NCI-H748 (cell line): Measurements from ENCODE around the gene TRIM16.
"Not testable (repeated sequence)": the region's sequence is repeated elsewhere in the genome, so short reads cannot be mapped to it uniquely, and the experiment has no call there.

ENCODE experiments used
- DNase-seq: peaks from one replicate; lab custom pipeline; 2025; ENCODE audit not compliant: unreplicated experiment; lab: John Stamatoyannopoulos, UW

Gene TRIM16

DNA sequence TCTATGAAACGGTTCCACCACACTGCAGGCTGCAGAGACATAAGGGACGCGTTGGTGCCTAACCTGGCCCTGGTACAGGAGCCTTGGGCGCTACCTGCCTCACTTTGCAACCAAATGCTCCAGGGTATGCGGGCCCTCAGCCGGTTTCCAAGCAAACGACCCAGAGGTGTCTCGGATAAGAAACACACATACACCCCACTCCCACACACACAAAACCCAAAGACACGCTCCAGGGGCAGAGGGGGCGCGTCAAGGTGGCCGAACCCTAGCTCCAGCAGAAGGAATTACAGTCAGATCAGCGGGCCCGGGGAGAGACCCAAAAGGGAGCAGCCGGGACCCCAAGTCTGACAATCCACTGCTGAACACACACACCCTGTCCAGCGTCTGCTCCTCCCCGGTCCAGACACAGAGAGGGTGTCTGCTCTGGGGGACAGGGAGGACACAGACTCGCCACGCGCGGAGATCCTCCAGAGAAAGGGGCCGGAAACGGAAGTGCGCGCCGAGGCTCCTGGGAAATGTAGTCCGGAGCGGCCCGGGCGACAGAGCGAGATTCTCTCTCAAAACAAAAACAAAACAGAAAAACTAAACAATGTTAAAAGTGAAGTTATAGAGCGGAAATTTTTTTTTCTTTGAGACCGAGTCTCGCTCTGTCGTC is at the start of gene TRIM16:
TRIM16 (minus strand) TSS at position 488 of the 655 bp plus-strand sequence. CDS start 32,702 bp downstream, outside the sequence.
- DNase-seq, result peak; percentile 70

DNA sequence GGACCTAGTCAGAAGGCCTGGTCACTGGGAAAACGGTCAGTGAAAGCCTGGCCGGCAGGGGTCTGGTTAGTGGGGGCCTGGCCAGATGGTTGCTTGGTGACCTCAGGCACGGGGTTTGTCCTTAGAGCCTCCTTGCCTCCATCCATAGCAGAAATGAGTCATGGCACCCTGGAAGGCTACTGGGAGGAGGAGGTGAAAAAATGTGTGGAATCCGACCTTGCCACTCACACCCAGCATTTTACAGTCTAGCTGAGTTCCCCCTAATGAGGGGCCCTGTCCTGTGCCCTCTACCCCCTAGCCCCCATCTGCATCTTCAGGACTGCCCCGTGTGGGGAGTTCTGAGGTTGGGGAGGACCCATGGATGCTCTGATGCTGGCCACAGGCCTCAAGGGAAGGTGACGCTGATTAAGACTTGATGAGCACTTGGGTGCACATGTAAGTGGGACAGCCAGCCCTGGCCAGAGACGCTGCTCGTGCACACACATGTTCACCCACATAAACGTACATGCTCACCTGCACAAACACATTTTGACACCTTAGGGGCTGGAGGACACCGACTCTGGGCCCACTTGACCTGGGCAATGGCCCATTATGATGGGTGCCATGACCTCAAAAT is 49.2 kb upstream of the TRIM16 start:
- not testable (repeated sequence) for DNase-seq

DNA sequence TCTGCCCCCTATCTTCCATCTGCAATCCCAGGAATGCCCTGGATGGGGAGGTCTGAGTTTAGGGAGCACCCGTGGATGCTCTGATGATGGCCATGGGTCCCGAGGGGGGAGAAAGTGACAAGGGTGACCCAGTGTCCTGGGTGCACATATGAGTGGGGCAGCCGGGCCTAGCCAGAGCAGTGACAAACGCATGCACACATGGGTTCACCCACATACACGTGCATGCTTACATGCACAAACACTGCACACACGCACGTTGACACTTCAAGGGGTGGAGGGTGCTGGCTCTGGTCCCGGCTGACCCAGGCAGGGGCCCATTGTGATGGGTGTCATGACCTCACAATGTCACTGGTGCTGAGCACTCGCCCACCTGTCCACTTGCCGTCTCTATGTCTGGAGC is 47.8 kb upstream of the TRIM16 start, which contains the start of gene TBC1D26:
TBC1D26 (plus strand) TSS at position 384 of the 400 bp plus-strand sequence. CDS start 3,066 bp downstream, outside the sequence.
- not testable (repeated sequence) for DNase-seq

DNA sequence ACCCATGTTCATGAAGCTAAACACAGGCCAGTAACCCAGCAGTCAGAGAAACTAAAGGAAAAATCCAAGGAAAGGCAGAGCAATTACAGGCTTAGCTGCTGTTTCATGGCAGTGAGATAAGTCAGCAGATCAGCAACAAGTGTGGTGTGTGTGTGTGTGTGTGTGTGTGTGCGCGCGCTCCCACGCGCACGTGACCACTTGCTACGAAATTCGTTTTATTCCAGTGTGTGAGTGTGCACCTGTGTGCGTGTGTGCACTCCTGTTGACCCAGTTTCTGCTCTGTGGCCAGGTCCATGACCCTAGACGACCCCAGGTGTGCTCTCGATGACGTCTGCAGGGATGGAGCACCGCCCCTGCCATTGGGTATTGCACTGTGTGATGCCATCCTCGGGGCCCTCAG is 46.4 kb upstream of the TRIM16 start:
- DNase-seq, result not testable (repeated sequence)

GRCh38 chr17:15716601-15717563 is 32.8 kb upstream of the TRIM16 start:
- DNase-seq, result not testable (repeated sequence)

DNA sequence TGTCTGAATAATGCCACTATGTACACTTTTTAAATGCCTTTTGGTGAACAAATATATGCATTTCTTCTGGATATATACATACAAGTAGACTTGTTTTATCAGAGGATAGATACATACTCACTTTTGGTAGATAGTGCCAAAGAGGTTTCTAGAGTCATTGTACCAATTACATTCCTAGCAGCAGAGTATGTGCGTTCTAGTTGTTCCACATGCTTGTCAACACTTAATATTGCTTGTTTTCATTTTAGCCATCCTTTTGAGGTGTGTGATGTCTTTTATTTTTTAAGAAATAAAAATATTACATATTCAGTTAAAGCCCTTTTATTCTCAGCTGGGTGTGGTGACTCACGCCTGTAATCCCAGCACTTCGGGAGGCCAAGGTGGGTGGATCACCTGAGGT is 24.8 kb upstream of the TRIM16 start:
- DNase-seq, result not testable (repeated sequence)

DNA sequence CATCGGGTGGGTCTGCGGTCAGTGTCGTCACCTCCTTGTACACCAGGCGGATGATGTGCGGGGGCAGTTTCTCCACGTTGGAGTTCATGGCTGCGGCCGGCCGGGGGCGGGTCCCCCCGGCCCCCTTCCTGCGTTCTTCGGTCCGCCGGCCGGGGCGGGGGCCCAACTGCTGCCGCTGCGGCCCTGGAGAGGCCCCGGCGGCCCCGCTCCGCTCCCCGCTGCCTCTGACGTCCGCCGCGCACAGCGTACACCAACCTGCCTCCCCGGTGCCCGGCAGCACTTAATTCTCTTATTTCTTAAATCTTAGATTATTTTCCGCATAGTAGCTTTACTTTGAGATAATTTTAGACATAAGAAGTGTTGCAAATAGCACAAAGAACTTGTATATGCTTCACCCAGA is 20.7 kb upstream of the TRIM16 start:
- DNase-seq, result not testable (repeated sequence)

DNA sequence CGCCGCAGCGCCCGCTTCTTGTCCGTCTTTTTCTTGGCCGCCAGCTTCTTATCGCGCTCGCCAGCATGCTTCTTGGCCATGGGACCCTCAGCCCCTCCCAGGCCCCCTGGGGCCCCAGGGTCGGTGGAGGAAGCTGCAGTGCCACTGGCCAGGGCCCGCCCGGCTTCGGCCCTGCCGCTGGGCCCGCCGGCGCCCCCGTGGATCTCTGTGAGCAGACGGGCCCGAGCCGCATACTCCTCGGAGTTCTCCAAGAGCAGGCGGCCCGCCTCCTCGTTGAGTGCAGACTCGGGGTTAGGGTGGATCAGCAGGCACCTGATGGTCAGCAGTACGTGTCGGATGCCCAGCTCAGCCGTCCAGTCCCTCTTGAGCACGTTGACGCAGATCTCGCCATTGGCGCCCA is 20.1 kb upstream of the TRIM16 start:
- not testable (repeated sequence) for DNase-seq

- DNase-seq, result not testable (repeated sequence)
These were observed 15.8 kb upstream of the TRIM16 start for GRCh38 chr17:15699937-15700336.

DNA sequence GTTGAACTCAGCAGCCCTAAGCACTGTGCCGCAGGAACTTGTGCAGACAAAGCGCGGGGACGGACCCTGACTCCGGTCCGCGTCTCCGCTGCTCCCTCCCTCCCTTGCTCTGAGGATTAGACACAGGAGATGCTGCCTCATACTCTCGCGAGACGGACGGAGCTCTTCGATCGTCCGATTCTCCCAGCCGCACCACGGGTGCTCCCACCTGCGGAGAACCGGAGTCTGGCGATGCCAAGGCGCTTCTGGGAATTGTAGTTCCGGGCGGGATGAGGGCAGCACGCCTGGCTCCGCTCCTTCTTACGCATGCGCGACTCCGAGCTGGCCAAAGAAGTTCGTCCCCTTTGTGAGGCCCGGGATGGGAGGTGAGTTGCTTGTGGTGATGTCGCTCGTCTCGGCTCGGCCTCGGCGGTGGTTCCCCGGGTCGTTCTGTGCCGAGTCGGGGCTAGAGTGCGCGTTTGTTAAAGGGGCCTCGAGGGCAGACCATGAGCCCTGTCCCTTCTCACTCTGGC is 15.4 kb upstream of the TRIM16 start, which contains the start of gene ZNF286A:
ZNF286A (plus strand) TSS at position 340 of the 512 bp plus-strand sequence. CDS start 578 bp downstream, outside the sequence.
- DNase-seq, result peak; percentile 100

DNA sequence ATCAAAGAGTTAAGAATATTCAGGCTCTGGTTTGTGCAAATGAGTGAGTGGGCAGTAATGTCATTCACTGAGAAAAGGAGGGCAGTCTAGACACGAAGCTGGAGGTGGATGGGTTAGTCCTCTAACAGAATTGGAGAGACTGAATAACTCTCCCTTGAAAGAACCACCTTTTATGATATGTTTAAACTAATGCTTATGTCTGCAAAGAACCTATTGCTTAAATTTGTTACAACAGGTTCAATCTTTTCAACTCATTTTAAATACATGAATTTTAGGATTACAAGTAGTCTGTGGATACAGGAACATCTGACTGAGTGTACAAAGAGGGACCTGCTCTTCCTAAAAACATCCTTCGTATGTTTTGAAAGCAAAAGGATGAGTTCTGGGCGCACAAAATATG is 14.9 kb upstream of the TRIM16 start:
- not testable (repeated sequence) for DNase-seq

DNA sequence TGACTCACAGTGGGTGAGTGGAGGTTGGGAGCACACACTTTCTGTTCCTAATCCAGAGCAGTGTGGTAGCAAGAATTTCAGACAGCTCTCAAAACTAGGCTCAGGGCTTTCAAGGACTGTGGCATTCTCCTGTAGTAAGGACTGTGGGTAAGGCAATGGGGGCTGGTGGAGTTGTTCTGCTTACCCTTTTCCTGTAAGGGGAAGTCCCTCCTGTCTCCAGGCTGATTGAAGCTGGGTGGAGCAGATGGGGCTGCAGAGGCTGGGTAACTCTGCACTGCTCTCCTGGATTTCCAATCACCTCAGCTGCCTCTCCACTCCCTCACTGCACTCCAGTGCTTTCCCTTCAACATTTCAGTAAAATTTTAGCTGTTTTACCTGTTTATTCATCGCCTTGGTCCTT is 3.4 kb upstream of the TRIM16 start:
- not testable (repeated sequence) for DNase-seq

DNA sequence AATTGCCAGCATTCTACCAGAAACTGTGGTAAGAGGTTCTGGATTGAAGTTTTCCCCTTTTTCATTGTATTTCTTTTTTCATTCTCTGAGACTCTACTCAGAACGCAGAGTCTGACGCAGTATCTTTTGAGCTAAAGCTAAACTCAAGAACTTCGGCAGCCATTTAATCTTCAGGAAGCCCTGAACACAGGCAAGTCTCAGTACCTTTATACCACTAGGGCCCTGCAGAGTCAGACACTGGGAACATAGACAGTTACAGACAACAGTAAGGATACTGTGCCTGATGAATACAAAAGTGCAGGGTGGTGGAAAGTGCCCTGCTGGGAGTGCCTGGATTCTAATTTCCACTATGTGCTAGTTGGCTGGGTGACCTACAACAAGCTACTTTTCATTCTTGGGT is 976 bp downstream of the TRIM16 start:
- not testable (repeated sequence) for DNase-seq

GRCh38 chr17:15675991-15676390 is 8.1 kb downstream of the TRIM16 start:
- DNase-seq, result not testable (repeated sequence)

GRCh38 chr17:15674640-15675039 is 9.5 kb downstream of the TRIM16 start:
- DNase-seq, result not testable (repeated sequence)

- DNase-seq, result not testable (repeated sequence)
These were observed 14.6 kb downstream of the TRIM16 start for GRCh38 chr17:15669526-15669925.

DNA sequence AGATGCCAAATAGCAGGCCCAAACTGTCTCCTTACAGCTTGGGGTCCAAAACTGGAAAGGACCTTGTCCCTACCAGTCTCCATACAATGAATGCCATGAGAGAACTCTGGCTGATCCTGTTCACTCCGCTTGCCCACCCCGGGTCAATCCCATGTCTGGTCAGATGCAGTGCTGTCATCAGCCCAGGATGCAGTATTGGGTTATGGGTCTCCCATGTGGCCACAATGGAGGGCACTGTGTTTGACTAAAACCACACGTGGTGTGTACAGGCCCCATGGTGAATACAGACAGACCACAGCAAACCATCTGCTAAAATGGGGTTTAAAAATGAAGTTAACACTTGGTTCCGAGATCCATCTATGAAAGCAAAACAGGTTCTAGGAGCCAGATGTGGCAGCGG is 20.4 kb downstream of the TRIM16 start:
- no peak for DNase-seq

- no peak for DNase-seq
These were observed 20.9 kb downstream of the TRIM16 start for GRCh38 chr17:15663176-15663575.

GRCh38 chr17:15662681-15663080 is 21.4 kb downstream of the TRIM16 start:
- DNase-seq, result no peak

GRCh38 chr17:15660077-15660476 is 24.0 kb downstream of the TRIM16 start:
- DNase-seq, result no peak

GRCh38 chr17:15659663-15660062 is 24.4 kb downstream of the TRIM16 start:
- no peak for DNase-seq
